HG03354 (cell line): ENCODE data around the gene RXFP4.
"Not testable (repeated sequence)": the region's sequence is repeated elsewhere in the genome, so short reads cannot be mapped to it uniquely, and the experiment has no call there.

Source experiments
- ATAC-seq: cut with Tn5 transposase; IDR thresholded peaks from one replicate; pipeline ENCODE4 v1.9.1; 2021; ENCODE audit warnings: mild to moderate bottlenecking; ENCODE audit not compliant: unreplicated experiment, poor library complexity, severe bottlenecking

Gene RXFP4

DNA sequence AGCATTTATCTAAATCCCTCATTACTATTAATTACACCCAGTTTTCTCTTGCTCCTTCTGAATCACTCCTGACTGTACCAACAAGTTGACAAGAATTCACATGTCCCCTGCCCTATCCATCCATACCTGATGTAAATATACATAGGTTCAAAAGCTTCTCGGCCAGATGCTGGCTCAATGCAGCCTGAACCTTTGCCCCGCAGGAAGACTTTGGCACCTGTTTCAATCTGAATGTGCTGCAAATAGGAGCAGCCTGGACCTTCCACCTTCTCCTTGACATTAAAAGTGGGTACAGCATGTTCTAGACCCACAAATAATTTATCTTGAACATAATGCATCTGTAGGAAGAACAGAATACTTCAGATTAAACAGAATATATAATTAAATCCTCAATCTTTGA is 15.9 kb upstream of the RXFP4 start:
- ATAC-seq, result no peak

GRCh38 chr1:155929057-155929456 is 12.4 kb upstream of the RXFP4 start:
- no peak for ATAC-seq

DNA sequence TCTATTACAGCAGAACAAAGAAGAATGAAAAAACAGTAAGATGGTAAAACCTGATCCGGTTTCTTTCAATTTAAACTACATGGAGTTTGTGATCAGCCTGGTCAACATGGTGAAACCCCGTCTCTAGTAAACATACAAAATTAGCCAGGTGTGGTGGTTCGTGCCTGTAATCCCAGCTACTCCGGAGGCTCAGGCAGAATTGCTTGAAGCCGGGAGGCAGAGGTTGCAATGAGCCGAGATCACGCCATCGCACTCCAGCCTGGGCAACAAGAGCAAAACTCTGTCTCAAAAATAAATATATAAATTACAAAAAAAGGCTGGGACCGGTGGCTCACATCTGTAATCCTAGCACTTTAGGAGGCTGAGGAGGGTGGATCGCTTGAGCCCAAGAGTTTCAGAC is 10.7 kb upstream of the RXFP4 start:
- not testable (repeated sequence) for ATAC-seq

GRCh38 chr1:155931332-155932038 is 10.0 kb upstream of the RXFP4 start:
- ATAC-seq, result no peak

- ATAC-seq, result no peak
These were observed 9.4 kb upstream of the RXFP4 start for GRCh38 chr1:155932081-155932480.

DNA sequence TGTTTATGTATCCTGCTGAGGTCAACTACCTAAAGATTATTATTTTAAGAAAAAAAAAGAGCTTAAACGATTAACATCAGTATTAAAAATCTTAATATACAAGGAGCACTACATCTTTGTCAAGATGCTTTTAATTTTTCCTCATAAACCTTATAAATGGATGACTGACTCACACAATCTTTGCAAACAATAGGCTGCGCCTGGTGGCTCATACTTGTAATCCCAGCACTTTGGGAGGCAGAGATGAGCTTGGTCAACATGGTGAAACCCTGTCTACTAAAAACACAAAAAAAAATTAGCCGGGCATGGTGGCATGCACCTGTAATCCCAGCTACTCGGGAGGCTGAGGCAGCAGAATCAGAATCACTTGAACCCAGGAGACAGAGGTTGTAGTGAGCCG is 9.0 kb upstream of the RXFP4 start:
- ATAC-seq, result no peak

DNA sequence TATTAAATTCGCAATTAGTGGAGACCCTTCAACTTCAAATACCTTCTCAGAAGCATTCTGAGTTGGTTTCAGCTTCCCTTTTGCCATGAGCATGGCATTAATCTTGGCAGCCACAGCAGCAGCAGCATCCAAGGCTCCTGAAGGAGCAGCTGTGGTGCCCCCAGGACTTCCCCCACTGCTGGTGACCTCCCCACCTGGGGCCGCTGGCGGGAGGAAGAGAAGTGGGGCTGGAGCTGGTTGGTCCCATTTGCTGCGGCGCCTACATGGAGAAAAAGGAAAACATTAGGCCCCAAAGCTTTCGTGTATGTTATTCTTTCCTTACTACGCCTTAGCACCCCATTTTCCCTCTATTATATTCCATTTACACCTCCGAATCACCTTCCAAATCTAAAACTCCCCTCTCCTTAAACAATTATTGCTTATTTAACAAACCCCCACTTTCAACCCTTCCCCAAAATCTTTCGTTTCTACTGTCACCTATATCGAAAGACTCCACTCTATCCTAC is 7.8 kb upstream of the RXFP4 start:
- no peak for ATAC-seq

GRCh38 chr1:155934097-155934935 is 7.1 kb upstream of the RXFP4 start, which contains the start of gene KHDC4:
Gene KHDC4 (minus strand): TSS chr1:155934413. CDS start chr1:155934373, 40 bp downstream.
- ATAC-seq, result peak; percentile 94

GRCh38 chr1:155934936-155935590 is 6.4 kb upstream of the RXFP4 start:
- ATAC-seq, result no peak

DNA sequence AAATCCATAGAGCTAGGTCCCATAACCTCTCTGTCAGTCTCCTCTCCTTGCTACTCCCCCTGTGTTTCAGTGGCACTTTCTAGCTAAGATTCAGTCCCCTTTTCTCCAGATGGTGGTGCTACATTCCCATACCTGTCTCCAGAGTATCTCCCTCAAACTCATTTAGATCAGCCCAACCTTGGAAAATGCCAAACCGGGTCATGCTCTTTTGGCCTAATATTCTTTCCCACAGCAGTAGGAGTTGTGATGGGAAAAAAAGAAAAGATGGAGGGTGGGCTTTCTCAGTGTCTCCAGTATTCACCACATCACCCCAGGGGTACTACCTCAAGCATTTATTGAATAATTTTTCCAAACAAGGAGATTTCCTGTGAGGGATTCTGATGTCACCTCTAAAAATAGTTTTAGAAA is 3.2 kb upstream of the RXFP4 start:
- no peak for ATAC-seq

DNA sequence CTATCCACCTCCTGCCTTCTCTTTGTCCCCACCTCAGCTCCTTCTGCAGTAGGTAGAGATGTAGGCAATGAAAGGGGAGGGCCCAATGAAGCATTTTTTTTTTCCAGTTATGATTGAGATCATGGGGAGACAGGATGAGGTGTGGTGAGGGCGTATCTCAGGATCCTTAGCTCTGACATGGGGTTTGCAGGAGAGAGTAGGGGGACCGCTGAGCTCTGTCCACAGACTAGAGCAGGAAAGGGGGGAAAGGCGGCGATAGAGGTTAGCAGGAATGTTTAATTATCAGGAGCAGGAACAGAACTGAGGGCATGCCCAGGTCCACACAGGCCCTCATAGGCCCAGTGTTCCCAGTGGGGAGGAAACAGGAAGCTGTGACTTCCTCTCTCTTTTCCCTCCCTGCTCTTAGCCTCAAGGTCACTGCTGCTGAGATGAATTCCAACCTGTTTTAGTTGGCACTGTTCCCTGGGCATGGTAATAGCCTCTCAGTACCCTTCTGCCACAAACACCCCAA is 901 bp upstream of the RXFP4 start:
- no peak for ATAC-seq

GRCh38 chr1:155941845-155942531 is 550 bp downstream of the RXFP4 start:
- no peak for ATAC-seq

GRCh38 chr1:155942578-155943141 is 1.2 kb downstream of the RXFP4 start:
- no peak for ATAC-seq

DNA sequence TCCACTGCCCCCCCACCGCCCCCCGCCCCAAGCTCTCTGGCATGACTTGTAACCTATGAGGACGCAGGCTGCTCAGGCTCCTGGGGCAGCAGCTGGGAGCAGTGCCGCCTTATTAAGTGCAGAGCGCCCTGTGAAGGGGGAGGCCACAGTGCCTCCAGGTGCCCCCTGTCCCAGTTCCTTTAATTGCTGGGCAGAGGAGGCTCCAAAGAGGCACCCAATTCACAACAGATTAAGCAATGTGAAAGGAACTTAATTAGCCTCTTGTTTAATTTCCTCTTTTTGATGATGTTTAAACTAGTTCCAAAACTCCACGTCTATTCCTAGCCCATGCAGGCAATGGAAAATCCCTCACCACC is 3.0 kb downstream of the RXFP4 start:
- no peak for ATAC-seq

GRCh38 chr1:155946633-155947219 is 5.3 kb downstream of the RXFP4 start:
- ATAC-seq, result peak; percentile 9

- ATAC-seq, result no peak
These were observed 5.9 kb downstream of the RXFP4 start for GRCh38 chr1:155947292-155947691.

DNA sequence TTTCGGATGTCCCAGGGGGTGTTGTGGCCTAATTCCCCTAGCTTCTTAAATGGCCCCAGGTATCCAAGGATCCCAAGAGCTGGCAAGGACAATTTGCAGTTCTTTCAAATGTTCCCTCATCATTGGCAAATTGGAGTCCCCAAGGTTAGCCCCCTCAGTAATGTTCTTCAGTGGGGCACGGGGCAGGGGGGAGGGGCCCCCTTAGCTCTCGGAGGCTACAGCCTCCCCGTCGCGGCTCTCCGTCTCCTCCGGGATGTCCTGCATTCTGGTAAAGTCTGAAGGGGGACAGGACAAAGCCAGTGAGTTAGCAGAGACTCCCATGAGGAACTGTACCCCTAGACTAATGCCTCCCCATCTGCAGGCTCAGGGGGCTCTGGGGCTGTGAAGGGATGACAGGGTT is 6.3 kb downstream of the RXFP4 start:
- ATAC-seq, result no peak

GRCh38 chr1:155950829-155951228 is 9.4 kb downstream of the RXFP4 start:
- no peak for ATAC-seq
